A673 (cell line): ENCODE results near the gene LRRN2. TPM values are rescaled to one million over a fixed set of nuclear protein-coding genes. Genes with fewer than 3 reads are reported as not detected.

Experiments
- BruUV-seq: library from RNA; stranded (reverse); fragments of 400-500 nt; replicated peaks from 2 replicates; lab custom pipeline; 2021; lab: Mats Ljungman, UMichigan
- CTCF ChIA-PET: fragments of 300-600 bp; sonication (Branson Sonifier 250); formaldehyde crosslinking; loops from one replicate; lab custom pipeline; 2022; ENCODE audit warnings: antibody characterized with exemption; lab: Charles Lee
- POLR2A ChIA-PET: fragments of 300-600 bp; sonication (Branson Sonifier 250); formaldehyde crosslinking; loops from one replicate; lab custom pipeline; 2022; ENCODE audit warnings: antibody characterized with exemption; ENCODE audit not compliant: low non-redundant PET; lab: Charles Lee
- DNase-seq: peaks from one replicate; pipeline ENCODE4 v3.0.0-alpha.2; 2015; ENCODE audit warnings: low spot score
- H3K27ac ChIP-seq: fragments of 200-600 bp; sonication (generic); 2 replicates; pipeline ENCODE4 v1.5.1; 2016; ENCODE audit warnings: mixed run types, low read depth, mild to moderate bottlenecking, mixed read lengths, antibody characterized with exemption, low read length; ENCODE audit not compliant: poor library complexity, severe bottlenecking
- H3K27me3 ChIP-seq: fragments of 200-600 bp; sonication (generic); replicated peaks from 2 replicates; pipeline ENCODE4 v1.6.1; 2017; ENCODE audit warnings: mixed run types, low read depth, mild to moderate bottlenecking, mixed read lengths, antibody characterized with exemption, low read length; ENCODE audit not compliant: insufficient read depth, poor library complexity
- H3K36me3 ChIP-seq: fragments of 200-600 bp; sonication (generic); 2 replicates; pipeline ENCODE4 v1.6.1; 2016; ENCODE audit warnings: mixed run types, mild to moderate bottlenecking, mixed read lengths, antibody characterized with exemption, low read length; ENCODE audit not compliant: insufficient read depth, poor library complexity, severe bottlenecking
- H3K4me1 ChIP-seq: fragments of 200-600 bp; sonication (generic); 2 replicates; pipeline ENCODE4 v1.6.1; 2017; ENCODE audit warnings: mixed run types, mild to moderate bottlenecking, mixed read lengths, antibody characterized with exemption, low read length; ENCODE audit not compliant: insufficient read depth, poor library complexity, severe bottlenecking
- H3K4me3 ChIP-seq: fragments of 200-600 bp; sonication (generic); 2 replicates; pipeline ENCODE4 v1.5.1; 2016; ENCODE audit warnings: low read depth, mixed run types, mild to moderate bottlenecking, mixed read lengths, low read length; ENCODE audit not compliant: poor library complexity, severe bottlenecking
- H3K9me3 ChIP-seq: fragments of 200-600 bp; sonication (generic); 2 replicates; pipeline ENCODE4 v1.6.1; 2016; ENCODE audit warnings: mixed run types, low read depth, mild to moderate bottlenecking, mixed read lengths, antibody characterized with exemption, low read length; ENCODE audit not compliant: poor library complexity, severe bottlenecking
- CTCF ChIP-seq: fragments of 300-800, 200-600 bp; sonication (generic); conservative IDR thresholded peaks from 2 replicates; pipeline ENCODE4 v1.5.1; 2017; ENCODE audit warnings: low read depth, mild to moderate bottlenecking, antibody characterized with exemption, low read length, moderate library complexity, mixed read lengths
- EZH2 ChIP-seq: fragments of 200-600 bp; sonication (generic); IDR thresholded peaks from 2 replicates; pipeline ENCODE4 v1.6.1; 2017; ENCODE audit warnings: borderline replicate concordance, low read depth, mild to moderate bottlenecking, mixed read lengths, antibody characterized with exemption, low read length; ENCODE audit not compliant: poor library complexity, severe bottlenecking
- intact Hi-C: fragments of 100-400 bp; cut with micrococcal nuclease; formaldehyde crosslinking; loops from one replicate; pipeline ENCODE4 v1.10.0; 2022; ENCODE audit not compliant: unreplicated experiment
- total RNA-seq: library from RNA; stranded (reverse); gene quantifications from 2 replicates; pipeline ENCODE4 v1.2.3, GENCODE V29; 2021

LRRN2 gene
- total RNA-seq, 1 experiment from 2014 or later: not detected

- H3K36me3 ChIP-seq: no peaks in the 10 kb centered on the region
- no peak overlapping the region for H3K27ac ChIP-seq
- TF ChIP-seq CTCF (no peak), EZH2 (no peak)
- ChIA-PET CTCF (interaction anchor here (0.7 kb wide), 1 partner anchor 580 kb away, joined by 4 read pairs; no protein-coding TSS in a partner anchor), POLR2A (no interaction called here)
- H3K27me3 ChIP-seq: no peaks in the 10 kb centered on the region
- no peak overlapping the region for H3K4me3 ChIP-seq
- DNase-seq: peak; percentile 47
- no peaks in the 10 kb centered on the region for H3K9me3 ChIP-seq
- peaks cover 4% of the 10 kb centered on the region for H3K4me1 ChIP-seq
- intact Hi-C loops: no loop called here
- no TSS peak for BruUV-seq
Observed at GRCh38 chr1:204647114-204647804, 38.3 kb downstream of the LRRN2 start.

- no peaks in the 10 kb centered on the region for H3K36me3 ChIP-seq
- TF ChIP-seq EZH2: no peak
- no peak for TF ChIP-seq CTCF
- no peak for DNase-seq
- intact Hi-C loops: no loop called here
- no peak overlapping the region for H3K27ac ChIP-seq
- ChIA-PET CTCF (no interaction called here), POLR2A (no interaction called here)
- H3K9me3 ChIP-seq: no peaks in the 10 kb centered on the region
- H3K4me1 ChIP-seq: peaks cover 4% of the 10 kb centered on the region
- H3K4me3 ChIP-seq: no peak overlapping the region
- H3K27me3 ChIP-seq: no peaks in the 10 kb centered on the region
- BruUV-seq: no TSS peak
Observed at GRCh38 chr1:204645666-204646065, 39.9 kb downstream of the LRRN2 start.

DNA sequence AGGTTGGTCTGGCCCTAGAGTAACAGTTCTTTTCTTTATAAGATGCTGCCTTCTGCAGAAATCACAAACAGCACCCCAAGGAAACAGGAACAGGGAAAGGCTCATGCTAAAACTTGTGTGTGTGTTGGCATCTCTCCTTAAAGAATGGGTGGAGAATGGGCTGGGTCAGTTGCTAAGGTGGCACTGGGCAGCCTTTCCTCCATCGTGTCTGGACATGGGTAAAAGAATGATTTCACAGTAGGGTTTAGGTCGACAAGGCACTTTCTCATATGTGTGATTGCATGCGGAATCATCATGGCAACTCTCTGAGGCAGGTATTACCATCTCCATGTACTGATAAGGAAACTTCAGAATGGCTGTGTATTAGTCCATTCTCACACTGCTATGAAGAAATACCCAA lies 40.3 kb downstream of the LRRN2 start:
- no peaks in the 10 kb centered on the region for H3K36me3 ChIP-seq
- H3K4me1 ChIP-seq: peaks cover 4% of the 10 kb centered on the region
- H3K4me3 ChIP-seq: no peak overlapping the region
- DNase-seq: no peak
- no TSS peak for BruUV-seq
- no peak overlapping the region for H3K27ac ChIP-seq
- no peaks in the 10 kb centered on the region for H3K27me3 ChIP-seq
- CTCF ChIA-PET: no interaction called here
- POLR2A ChIA-PET: no interaction called here
- no peak for TF ChIP-seq CTCF
- no peak for TF ChIP-seq EZH2
- no peaks in the 10 kb centered on the region for H3K9me3 ChIP-seq
- intact Hi-C loops: no loop called here
